Activated gamma-delta T cell treated with Interleukin-2 at 50 U/mL for 16 hours (primary cell): ENCODE results near the gene RMI1.

Experiments
- DNase-seq: peaks from one replicate; pipeline ENCODE4 v3.0.0-alpha.2; 2020

The RMI1 gene

GRCh38 chr9:83969602-83970001, 11.0 kb upstream of the RMI1 start:
- no peak for DNase-seq

- DNase-seq = no peak
Observed at GRCh38 chr9:83971485-83971884, 9.1 kb upstream of the RMI1 start.

GRCh38 chr9:83972286-83972685, 8.3 kb upstream of the RMI1 start:
- no peak for DNase-seq

GRCh38 chr9:83975300-83975699, 5.3 kb upstream of the RMI1 start:
- DNase-seq = no peak

- no peak for DNase-seq
Observed at GRCh38 chr9:83976372-83976771, 4.2 kb upstream of the RMI1 start.

- no peak for DNase-seq
Observed at GRCh38 chr9:83977196-83977595, 3.4 kb upstream of the RMI1 start.

- DNase-seq = peak; percentile 82
Observed at GRCh38 chr9:83978992-83979811, 1.4 kb upstream of the RMI1 start.

GRCh38 chr9:83979812-83980394, 702 bp upstream of the RMI1 start, which contains the start of gene HNRNPK:
HNRNPK (minus strand) TSS chr9:83980215; CDS start chr9:83978252, 1,963 bp downstream.
- peak; percentile 100 for DNase-seq

- DNase-seq = peak; percentile 6
Observed at GRCh38 chr9:83981126-83981871, 694 bp downstream of the RMI1 start.

- DNase-seq = no peak
Observed at GRCh38 chr9:83986195-83986594, 5.6 kb downstream of the RMI1 start.

- no peak for DNase-seq
Observed at GRCh38 chr9:83986765-83987401, 6.3 kb downstream of the RMI1 start.

- no peak for DNase-seq
Observed at GRCh38 chr9:83987402-83987791, 6.8 kb downstream of the RMI1 start.

GRCh38 chr9:83988411-83988810, 7.8 kb downstream of the RMI1 start:
- DNase-seq = no peak

- no peak for DNase-seq
Observed at GRCh38 chr9:83991355-83991754, 10.8 kb downstream of the RMI1 start.

- no peak for DNase-seq
Observed at GRCh38 chr9:83992407-83992806, 11.8 kb downstream of the RMI1 start.

- no peak for DNase-seq
Observed at GRCh38 chr9:83992901-83993300, 12.3 kb downstream of the RMI1 start.

GRCh38 chr9:83996126-83996525, 15.5 kb downstream of the RMI1 start:
- DNase-seq = no peak

GRCh38 chr9:83999141-83999918, 18.7 kb downstream of the RMI1 start:
- DNase-seq = no peak

GRCh38 chr9:84000186-84000585, 19.6 kb downstream of the RMI1 start:
- DNase-seq = no peak

GRCh38 chr9:84001621-84002020, 21.0 kb downstream of the RMI1 start:
- no peak for DNase-seq

- DNase-seq = no peak
Observed at GRCh38 chr9:84002344-84002743, 21.7 kb downstream of the RMI1 start.

GRCh38 chr9:84003246-84003645, 22.6 kb downstream of the RMI1 start:
- no peak for DNase-seq

GRCh38 chr9:84007662-84008061, 27.1 kb downstream of the RMI1 start:
- no peak for DNase-seq
